Measurements from ENCODE around the gene EPM2A. TPM values are rescaled to one million over a fixed set of nuclear protein-coding genes. Genes with fewer than 3 reads are reported as not detected.

The EPM2A gene
- total and polyA plus RNA-seq, 2 of the 4 experiments (the other 2 are of a cell fraction), result 2.1 to 4.5 TPM

- dilution Hi-C loops (cut with HindIII; ENCODE audit: low sequenced_read_pairs, unreplicated experiment), result no loop called here
- H3K4me2 ChIP-seq (ENCODE audit: low read depth, low read length), result no peak overlapping the region
- no peaks in the 10 kb centered on the region for H3K79me1 ChIP-seq (ENCODE audit: low read depth in 1 of 2, low read length in 2 of 2)
- ATAC-seq (ENCODE audit: low read depth) (no peak), DNase-seq (no peak)
- no peak overlapping the region for H2BK15ac ChIP-seq (ENCODE audit: low read depth, low read length)
- no peak overlapping the region for H2AK9ac ChIP-seq (replicated peaks; ENCODE audit: low read depth, low read length, poor library complexity)
- no peak overlapping the region for H2AFZ ChIP-seq (replicated peaks; ENCODE audit: low read length, poor library complexity)
- no peak overlapping the region for H3K9ac ChIP-seq (ENCODE audit: low read depth, low read length)
- POLR2A ChIA-PET (ENCODE audit: unreplicated experiment), result no interaction called here
- H2BK5ac ChIP-seq (ENCODE audit: low read depth, low read length, poor library complexity, severe bottlenecking), result no peak overlapping the region
- H3K9me1 ChIP-seq (ENCODE audit: insufficient read depth, low read length), result no peaks in the 10 kb centered on the region
- H3K56ac ChIP-seq (ENCODE audit: extremely low read depth, insufficient read depth, low read length), result no peak overlapping the region
- no peaks in the 10 kb centered on the region for H3K4me1 ChIP-seq (ENCODE audit: control insufficient read depth, insufficient read depth, low read length)
- no peak overlapping the region for H2BK20ac ChIP-seq (ENCODE audit: low read depth, low read length)
- H3K4ac ChIP-seq (ENCODE audit: low read depth, low read length), result no peak overlapping the region
- H2AK5ac ChIP-seq (ENCODE audit: low read depth, low read length), result no peak overlapping the region
- no peak overlapping the region for H4K8ac ChIP-seq (ENCODE audit: low read depth in 2 of 2, low read length in 2 of 2)
- TF ChIP-seq MXI1 (IDR thresholded peaks at IDR 0.05; ENCODE audit: borderline replicate concordance, low read depth, low read length) (no peak), ELK1 (IDR thresholded peaks at IDR 0.05; ENCODE audit: borderline replicate concordance, low read depth, low read length) (no peak), SMC3 (IDR thresholded peaks at IDR 0.05; ENCODE audit: low read depth, low read length) (no peak), CTCF (conservative IDR thresholded peaks at IDR 0.05; ENCODE audit: low read depth, low read length) (no peak), CEBPB (IDR thresholded peaks at IDR 0.05; ENCODE audit: low read depth, low read length) (no peak), MAFK (IDR thresholded peaks at IDR 0.05; ENCODE audit: low read depth, low read length) (no peak), RAD21 (IDR thresholded peaks at IDR 0.05; ENCODE audit: low read length) (no peak), RFX5 (IDR thresholded peaks at IDR 0.05; ENCODE audit: low read depth, low read length) (no peak), CHD1 (IDR thresholded peaks at IDR 0.05; ENCODE audit: low read depth, low read length) (no peak), MAZ (IDR thresholded peaks at IDR 0.05; ENCODE audit: borderline replicate concordance, low read depth, low read length) (no peak), FOS (IDR thresholded peaks at IDR 0.05; ENCODE audit: low read depth, low read length) (no peak), POLR2A (IDR thresholded peaks at IDR 0.05; ENCODE audit: low read depth, low read length) (no peak), USF2 (IDR thresholded peaks at IDR 0.05; ENCODE audit: low read depth, low read length) (no peak)
- H3K9me3 ChIP-seq (ENCODE audit: control insufficient read depth, insufficient read depth, low read length), result no peaks in the 10 kb centered on the region; the same call in 1 of the 2 replicates
- no peaks in the 10 kb centered on the region for H4K20me1 ChIP-seq (ENCODE audit: insufficient read depth, low read length)
- no peak overlapping the region for H2BK120ac ChIP-seq (ENCODE audit: low read depth, low read length)
- H3K36me3 ChIP-seq (ENCODE audit: control insufficient read depth, insufficient read depth, low read length), result no peaks in the 10 kb centered on the region
- no peak overlapping the region for H3K4me3 ChIP-seq (ENCODE audit: insufficient read depth, low read depth, low read length)
- H4K5ac ChIP-seq (ENCODE audit: low read depth, low read length), result no peak overlapping the region
- no peak overlapping the region for H3K27ac ChIP-seq (ENCODE audit: insufficient read depth, low read length)
- in situ Hi-C loops (cut with MboI; ENCODE audit: low sequenced_read_pairs), result no loop called here
- no peaks in the 10 kb centered on the region for H3K27me3 ChIP-seq (ENCODE audit: control insufficient read depth, insufficient read depth, low read length)
- H3K23ac ChIP-seq (ENCODE audit: low read depth, low read length), result no peak overlapping the region
- H3K18ac ChIP-seq (ENCODE audit: low read depth, low read length), result no peak overlapping the region
- intact Hi-C loops (cut with micrococcal nuclease), result no loop called here
- CTCF ChIA-PET, result no interaction called here
- H4K91ac ChIP-seq (ENCODE audit: insufficient read depth, low read depth, low read length), result no peak overlapping the region
- no TSS peak for BruUV-seq (replicated peaks)
- no peak overlapping the region for H3K14ac ChIP-seq (replicated peaks; ENCODE audit: low read depth, low read length)
Measured at GRCh38 chr6:145711372-145711771, 23.9 kb downstream of the EPM2A start.
